Mesothelial cell of epicardium (in vitro differentiated cells): Measurements from ENCODE around the gene PGLYRP4. TPM values are rescaled to one million over a fixed set of nuclear protein-coding genes. Genes with fewer than 3 reads are reported as not detected.

Experiments used
- DNase-seq, 2 experiments: peaks; one replicate each; pipeline ENCODE4 v3.0.0; 2021; ENCODE audit warnings: low spot score in 2 of 2; ENCODE audit not compliant: unreplicated experiment in 2 of 2
- H3K27ac Mint-ChIP-seq: 2 replicates; pipeline ENCODE4 v1.8.0; 2021; ENCODE audit warnings: mixed read lengths
- H3K27me3 Mint-ChIP-seq: 2 replicates; pipeline ENCODE4 v1.8.0; 2021; ENCODE audit warnings: low read depth, mixed read lengths
- H3K36me3 Mint-ChIP-seq: 2 replicates; pipeline ENCODE4 v1.8.0; 2021; ENCODE audit warnings: mixed read lengths
- H3K4me1 Mint-ChIP-seq: 2 replicates; pipeline ENCODE4 v1.8.0; 2021; ENCODE audit warnings: mixed read lengths
- H3K4me3 Mint-ChIP-seq: 2 replicates; pipeline ENCODE4 v1.8.0; 2021; ENCODE audit warnings: mild to moderate bottlenecking, moderate library complexity, mixed read lengths
- H3K9me3 Mint-ChIP-seq: 2 replicates; pipeline ENCODE4 v1.8.0; 2021; ENCODE audit warnings: mixed read lengths
- total RNA-seq: library from RNA; stranded (reverse); gene quantifications from 3 replicates; pipeline ENCODE4 v1.2.1, GENCODE V29; 2021
- TF ChIP-seq, protein P1 (sequence below): fragments of 200-600 bp; sonication (generic); IDR thresholded peaks from one replicate; pipeline ENCODE4 v1.5.0; 2021; ENCODE audit warnings: antibody characterized with exemption; ENCODE audit not compliant: unreplicated experiment

PGLYRP4 gene
- total RNA-seq, 1 donor from 2014 or later, result not detected

DNA sequence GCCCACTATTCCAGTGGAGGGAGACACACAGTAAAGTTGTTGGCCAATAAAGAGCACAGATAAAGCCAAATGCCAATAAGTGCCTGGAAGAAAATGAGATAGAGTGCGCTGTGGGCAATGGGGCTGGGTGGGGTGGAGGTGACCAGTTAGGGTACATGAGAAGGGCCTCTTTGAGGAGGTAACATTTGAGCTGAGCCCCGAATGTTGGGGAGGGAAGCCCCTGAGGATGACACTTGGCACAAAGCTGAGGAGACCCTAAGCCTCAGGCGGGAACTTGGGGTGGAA, 10.0 kb upstream of the PGLYRP4 start:
- no peaks in the 10 kb centered on the region for H3K36me3 Mint-ChIP-seq

DNA sequence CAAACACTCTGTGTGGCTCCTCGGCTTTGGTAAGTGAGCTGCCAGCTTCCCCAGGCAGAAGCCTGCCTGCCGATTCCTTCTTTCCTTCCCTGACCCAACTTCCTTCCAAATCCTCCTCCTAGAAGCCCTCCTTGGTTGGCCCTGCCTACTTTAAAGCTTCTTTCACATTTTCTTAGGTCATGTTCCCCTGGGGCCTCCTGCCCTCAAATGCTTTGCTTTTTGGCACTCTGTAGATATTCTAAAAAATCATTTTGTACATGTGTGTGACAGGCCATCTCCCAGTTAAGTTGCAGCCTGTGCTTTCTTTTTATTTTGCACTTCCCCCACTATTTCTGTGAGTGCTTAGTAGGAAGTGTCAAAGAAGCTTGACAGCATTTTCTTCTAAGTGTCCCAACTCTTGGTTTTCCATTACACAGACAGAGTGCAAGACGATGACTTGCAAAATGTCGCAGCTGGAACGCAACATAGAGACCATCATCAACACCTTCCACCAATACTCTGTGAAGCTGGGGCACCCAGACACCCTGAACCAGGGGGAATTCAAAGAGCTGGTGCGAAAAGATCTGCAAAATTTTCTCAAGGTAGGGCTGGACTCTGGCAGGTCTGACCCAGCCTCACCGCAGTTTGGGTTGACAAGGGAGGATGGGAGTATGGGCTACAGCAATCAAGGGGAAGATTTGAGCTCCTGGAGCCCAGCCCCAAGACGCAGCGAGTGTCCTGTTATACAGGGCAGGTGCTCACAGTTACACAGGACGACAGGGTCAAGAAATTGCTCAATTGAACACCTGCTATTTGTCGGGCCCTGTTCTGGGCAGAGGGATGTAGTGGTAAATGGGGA, 9.4 kb upstream of the PGLYRP4 start, which contains the start of gene S100A9:
TSS of gene S100A9 (plus strand) at position 2 of the 838 bp plus-strand sequence. CDS start at position 432, 430 bp downstream.
- Mint-ChIP-seq H3K9me3 (no peaks in the 10 kb centered on the region), H3K36me3 (no peaks in the 10 kb centered on the region), H3K4me3 (no peak within 1 kb of the TSS), H3K27ac (no peak within 1 kb of the TSS), H3K27me3 (no peaks in the 10 kb centered on the region), H3K4me1 (no peaks in the 10 kb centered on the region)
- TF ChIP-seq, protein P1, sequence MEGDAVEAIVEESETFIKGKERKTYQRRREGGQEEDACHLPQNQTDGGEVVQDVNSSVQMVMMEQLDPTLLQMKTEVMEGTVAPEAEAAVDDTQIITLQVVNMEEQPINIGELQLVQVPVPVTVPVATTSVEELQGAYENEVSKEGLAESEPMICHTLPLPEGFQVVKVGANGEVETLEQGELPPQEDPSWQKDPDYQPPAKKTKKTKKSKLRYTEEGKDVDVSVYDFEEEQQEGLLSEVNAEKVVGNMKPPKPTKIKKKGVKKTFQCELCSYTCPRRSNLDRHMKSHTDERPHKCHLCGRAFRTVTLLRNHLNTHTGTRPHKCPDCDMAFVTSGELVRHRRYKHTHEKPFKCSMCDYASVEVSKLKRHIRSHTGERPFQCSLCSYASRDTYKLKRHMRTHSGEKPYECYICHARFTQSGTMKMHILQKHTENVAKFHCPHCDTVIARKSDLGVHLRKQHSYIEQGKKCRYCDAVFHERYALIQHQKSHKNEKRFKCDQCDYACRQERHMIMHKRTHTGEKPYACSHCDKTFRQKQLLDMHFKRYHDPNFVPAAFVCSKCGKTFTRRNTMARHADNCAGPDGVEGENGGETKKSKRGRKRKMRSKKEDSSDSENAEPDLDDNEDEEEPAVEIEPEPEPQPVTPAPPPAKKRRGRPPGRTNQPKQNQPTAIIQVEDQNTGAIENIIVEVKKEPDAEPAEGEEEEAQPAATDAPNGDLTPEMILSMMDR, result no peak
- DNase-seq, result no peak

More for the DNA sequence above, 10.0 kb upstream of the PGLYRP4 start:
- Mint-ChIP-seq H3K4me1 (no peaks in the 10 kb centered on the region), H3K4me3 (no peak overlapping the region), H3K27me3 (no peaks in the 10 kb centered on the region), H3K9me3 (no peaks in the 10 kb centered on the region), H3K27ac (no peak overlapping the region)
- no peak for DNase-seq
- TF ChIP-seq, protein P1, result no peak

GRCh38 chr1:153357076-153357852, 8.6 kb upstream of the PGLYRP4 start:
- Mint-ChIP-seq H3K9me3 (no peaks in the 10 kb centered on the region), H3K27ac (no peak overlapping the region), H3K4me1 (no peaks in the 10 kb centered on the region), H3K4me3 (no peak overlapping the region), H3K27me3 (no peaks in the 10 kb centered on the region), H3K36me3 (no peaks in the 10 kb centered on the region)
- TF ChIP-seq, protein P1, result no peak
- no peak for DNase-seq

DNA sequence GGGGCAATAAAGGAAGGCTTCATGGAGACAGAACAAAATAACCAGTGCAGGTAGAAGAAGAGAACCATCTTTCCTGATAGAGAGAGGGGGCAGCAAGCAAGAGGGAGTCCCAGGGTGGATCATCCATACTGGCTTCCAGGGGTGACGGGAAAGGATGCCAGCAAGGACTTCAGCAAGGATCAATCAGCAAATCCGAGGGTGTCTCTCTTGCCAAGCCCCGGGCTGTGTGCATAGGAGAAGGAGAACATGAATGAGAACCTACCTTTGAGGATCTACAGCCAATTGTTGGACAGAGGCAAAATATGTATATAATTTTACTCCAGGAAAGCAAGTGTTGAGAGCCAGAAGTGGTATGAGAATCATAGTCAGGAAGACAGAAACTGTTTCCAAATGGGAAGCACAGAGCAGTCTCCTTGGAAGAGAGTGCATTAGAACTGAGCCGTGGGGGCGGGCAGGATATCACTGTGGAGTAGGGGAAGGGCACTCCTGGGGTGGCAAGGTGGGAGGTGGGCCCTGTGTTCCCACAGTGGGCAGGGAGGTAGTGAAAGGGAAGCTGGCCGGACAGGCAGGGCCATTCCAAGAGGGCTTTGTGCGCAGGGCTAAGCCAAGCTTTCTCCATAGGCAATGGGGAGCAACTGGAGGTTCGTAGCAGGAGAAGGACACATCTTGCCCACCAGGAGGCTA, 7.9 kb upstream of the PGLYRP4 start:
- H3K27ac Mint-ChIP-seq, result no peak overlapping the region
- H3K9me3 Mint-ChIP-seq, result no peaks in the 10 kb centered on the region
- TF ChIP-seq, protein P1, result no peak
- H3K36me3 Mint-ChIP-seq, result no peaks in the 10 kb centered on the region
- no peaks in the 10 kb centered on the region for H3K27me3 Mint-ChIP-seq
- DNase-seq, result no peak
- H3K4me3 Mint-ChIP-seq, result no peak overlapping the region
- H3K4me1 Mint-ChIP-seq, result no peaks in the 10 kb centered on the region

- no peak for DNase-seq
Measured at GRCh38 chr1:153355445-153356071, 6.9 kb upstream of the PGLYRP4 start.

More at GRCh38 chr1:153355445-153356071, 6.9 kb upstream of the PGLYRP4 start:
- TF ChIP-seq, protein P1, result no peak
- no peaks in the 10 kb centered on the region for H3K36me3 Mint-ChIP-seq
- peaks cover 10% of the 10 kb centered on the region for H3K27me3 Mint-ChIP-seq
- H3K27ac Mint-ChIP-seq, result no peak overlapping the region
- H3K9me3 Mint-ChIP-seq, result no peaks in the 10 kb centered on the region
- H3K4me3 Mint-ChIP-seq, result no peak overlapping the region
- no peaks in the 10 kb centered on the region for H3K4me1 Mint-ChIP-seq
